ENCODE data around the gene CLCN7. TPM values are rescaled to one million over a fixed set of nuclear protein-coding genes. Genes with fewer than 3 reads are reported as not detected.

CLCN7 gene
- total RNA-seq, 2 experiments from 2014 or later: 41.9 to 43.9 TPM

GRCh38 chr16:1510272-1510671, 35.4 kb upstream of the CLCN7 start:
- H3K27me3 Mint-ChIP-seq (ENCODE audit: low read depth): no peaks in the 10 kb centered on the region
- ATAC-seq: no peak
- no peak overlapping the region for H3K27ac Mint-ChIP-seq
- no peaks in the 10 kb centered on the region for H3K9me3 Mint-ChIP-seq (ENCODE audit: insufficient read depth)
- no peaks in the 10 kb centered on the region for H3K4me1 Mint-ChIP-seq (ENCODE audit: low read depth)
- H3K36me3 Mint-ChIP-seq (ENCODE audit: low read depth): peaks cover 24% of the 10 kb centered on the region
- H3K4me3 Mint-ChIP-seq: no peak overlapping the region
- ChIA-PET CTCF (no interaction called here), POLR2A (no interaction called here)
- DNase-seq: no peak

GRCh38 chr16:1509307-1510221, 34.7 kb upstream of the CLCN7 start:
- H3K9me3 Mint-ChIP-seq (ENCODE audit: insufficient read depth): no peaks in the 10 kb centered on the region
- no peak overlapping the region for H3K27ac Mint-ChIP-seq
- no peaks in the 10 kb centered on the region for H3K27me3 Mint-ChIP-seq (ENCODE audit: low read depth)
- no peaks in the 10 kb centered on the region for H3K4me1 Mint-ChIP-seq (ENCODE audit: low read depth)
- ATAC-seq: no peak
- H3K4me3 Mint-ChIP-seq: no peak overlapping the region
- peaks cover 23% of the 10 kb centered on the region for H3K36me3 Mint-ChIP-seq (ENCODE audit: low read depth)
- ChIA-PET POLR2A (no interaction called here), CTCF (no interaction called here)
- DNase-seq: no peak

- no peak for ATAC-seq
- H3K4me1 Mint-ChIP-seq (ENCODE audit: low read depth): no peaks in the 10 kb centered on the region
- no peaks in the 10 kb centered on the region for H3K9me3 Mint-ChIP-seq (ENCODE audit: insufficient read depth)
- peaks cover 23% of the 10 kb centered on the region for H3K36me3 Mint-ChIP-seq (ENCODE audit: low read depth)
- no peaks in the 10 kb centered on the region for H3K27me3 Mint-ChIP-seq (ENCODE audit: low read depth)
- ChIA-PET CTCF (no interaction called here), POLR2A (no interaction called here)
- H3K27ac Mint-ChIP-seq: no peak overlapping the region
- no peak overlapping the region for H3K4me3 Mint-ChIP-seq
- no peak for DNase-seq
Measured at GRCh38 chr16:1508494-1509187, 33.8 kb upstream of the CLCN7 start.

- H3K9me3 Mint-ChIP-seq (ENCODE audit: insufficient read depth): no peaks in the 10 kb centered on the region
- ChIA-PET POLR2A (interaction anchor here (0.5 kb wide), 1 partner anchor 9 kb away, joined by 3 read pairs; no protein-coding TSS in a partner anchor), CTCF (no interaction called here)
- H3K27me3 Mint-ChIP-seq (ENCODE audit: low read depth): no peaks in the 10 kb centered on the region
- no peaks in the 10 kb centered on the region for H3K4me1 Mint-ChIP-seq (ENCODE audit: low read depth)
- DNase-seq (no peak), ATAC-seq (no peak)
- H3K36me3 Mint-ChIP-seq (ENCODE audit: low read depth): peaks cover 22% of the 10 kb centered on the region
- H3K4me3 Mint-ChIP-seq: no peak overlapping the region
- H3K27ac Mint-ChIP-seq: no peak overlapping the region
Measured at GRCh38 chr16:1506494-1507213, 31.8 kb upstream of the CLCN7 start.

- Mint-ChIP-seq H3K36me3 (ENCODE audit: low read depth) (peaks cover 21% of the 10 kb centered on the region), H3K4me3 (no peak overlapping the region), H3K9me3 (ENCODE audit: insufficient read depth) (no peaks in the 10 kb centered on the region), H3K4me1 (ENCODE audit: low read depth) (no peaks in the 10 kb centered on the region), H3K27me3 (ENCODE audit: low read depth) (no peaks in the 10 kb centered on the region), H3K27ac (no peak overlapping the region)
- ATAC-seq (no peak), DNase-seq (no peak)
- CTCF ChIA-PET: no interaction called here
- POLR2A ChIA-PET: interaction anchor here (0.5 kb wide), 1 partner anchor 8 kb away, joined by 3 read pairs; no protein-coding TSS in a partner anchor
Measured at GRCh38 chr16:1505912-1506311, 31.1 kb upstream of the CLCN7 start.

- Mint-ChIP-seq H3K4me3 (no peak overlapping the region), H3K4me1 (ENCODE audit: low read depth) (no peaks in the 10 kb centered on the region), H3K9me3 (ENCODE audit: insufficient read depth) (no peaks in the 10 kb centered on the region), H3K27me3 (ENCODE audit: low read depth) (no peaks in the 10 kb centered on the region), H3K27ac (no peak overlapping the region), H3K36me3 (ENCODE audit: low read depth) (peaks cover 17% of the 10 kb centered on the region)
- CTCF ChIA-PET: no interaction called here
- DNase-seq: no peak
- no peak for ATAC-seq
- POLR2A ChIA-PET: no interaction called here
Measured at GRCh38 chr16:1505073-1505844, 30.4 kb upstream of the CLCN7 start.

GRCh38 chr16:1503110-1503955, 28.5 kb upstream of the CLCN7 start:
- Mint-ChIP-seq H3K4me1 (ENCODE audit: low read depth) (no peaks in the 10 kb centered on the region), H3K36me3 (ENCODE audit: low read depth) (peaks cover 18% of the 10 kb centered on the region), H3K9me3 (ENCODE audit: insufficient read depth) (no peaks in the 10 kb centered on the region), H3K27me3 (ENCODE audit: low read depth) (no peaks in the 10 kb centered on the region), H3K27ac (no peak overlapping the region), H3K4me3 (no peak overlapping the region)
- DNase-seq: no peak
- ATAC-seq: no peak
- CTCF ChIA-PET: no interaction called here
- POLR2A ChIA-PET: no interaction called here

GRCh38 chr16:1502092-1503004, 27.5 kb upstream of the CLCN7 start:
- H3K27ac Mint-ChIP-seq: no peak overlapping the region
- ChIA-PET CTCF (no interaction called here), POLR2A (interaction anchor here (0.7 kb wide), 1 partner anchor 10 kb away, joined by 3 read pairs; no protein-coding TSS in a partner anchor)
- H3K4me1 Mint-ChIP-seq (ENCODE audit: low read depth): no peaks in the 10 kb centered on the region
- H3K36me3 Mint-ChIP-seq (ENCODE audit: low read depth): peaks cover 20% of the 10 kb centered on the region
- H3K4me3 Mint-ChIP-seq: no peak overlapping the region
- DNase-seq (no peak), ATAC-seq (no peak)
- H3K27me3 Mint-ChIP-seq (ENCODE audit: low read depth): no peaks in the 10 kb centered on the region
- no peaks in the 10 kb centered on the region for H3K9me3 Mint-ChIP-seq (ENCODE audit: insufficient read depth)

GRCh38 chr16:1501630-1502029, 26.8 kb upstream of the CLCN7 start:
- ATAC-seq: no peak
- POLR2A ChIA-PET: interaction anchor here (0.7 kb wide), 1 partner anchor 11 kb away, joined by 3 read pairs; no protein-coding TSS in a partner anchor
- H3K36me3 Mint-ChIP-seq (ENCODE audit: low read depth): peaks cover 23% of the 10 kb centered on the region

GRCh38 chr16:1500465-1501150, 25.8 kb upstream of the CLCN7 start:
- peaks cover 23% of the 10 kb centered on the region for H3K36me3 Mint-ChIP-seq (ENCODE audit: low read depth)

More at GRCh38 chr16:1501630-1502029, 26.8 kb upstream of the CLCN7 start:
- Mint-ChIP-seq H3K4me3 (no peak overlapping the region), H3K27me3 (ENCODE audit: low read depth) (no peaks in the 10 kb centered on the region), H3K4me1 (ENCODE audit: low read depth) (no peaks in the 10 kb centered on the region), H3K27ac (no peak overlapping the region), H3K9me3 (ENCODE audit: insufficient read depth) (no peaks in the 10 kb centered on the region)
- CTCF ChIA-PET: no interaction called here
- DNase-seq: no peak

More at GRCh38 chr16:1500465-1501150, 25.8 kb upstream of the CLCN7 start:
- H3K9me3 Mint-ChIP-seq (ENCODE audit: insufficient read depth): no peaks in the 10 kb centered on the region
- no peak for DNase-seq
- ChIA-PET POLR2A (no interaction called here), CTCF (no interaction called here)
- no peak for ATAC-seq
- H3K4me1 Mint-ChIP-seq (ENCODE audit: low read depth): no peaks in the 10 kb centered on the region
- H3K4me3 Mint-ChIP-seq: no peak overlapping the region
- no peak overlapping the region for H3K27ac Mint-ChIP-seq
- H3K27me3 Mint-ChIP-seq (ENCODE audit: low read depth): no peaks in the 10 kb centered on the region
